Prostate gland (tissue), 2 donors: Measurements from ENCODE around the gene DAD1. TPM values are rescaled to one million over a fixed set of nuclear protein-coding genes. Genes with fewer than 3 reads are reported as not detected.
"Not testable (repeated sequence)": the region's sequence is repeated elsewhere in the genome, so short reads cannot be mapped to it uniquely, and the experiment has no call there.

Source experiments
- DNase-seq: peaks from one replicate; pipeline ENCODE4 v3.0.0-alpha.2; 2019; ENCODE audit warnings: low spot score
- H3K27ac ChIP-seq, 2 donors: fragments of 200-600 bp; sonication (generic); 2 replicates each; pipeline ENCODE4 v1.5.1; 2017 to 2019
- H3K27me3 ChIP-seq: fragments of 200-600 bp; sonication (generic); replicated peaks from 2 replicates; pipeline ENCODE4 v1.5.1; 2019; ENCODE audit not compliant: insufficient read depth
- H3K36me3 ChIP-seq, 2 donors: fragments of 200-600 bp; sonication (generic); 1 replicate in 1 of 2; 2 replicates in 1 of 2; pipeline versions ENCODE4 v1.5.1 to v1.8.1; 2017 to 2019
- H3K4me1 ChIP-seq: fragments of 200-600 bp; sonication (generic); replicated peaks from 2 replicates; pipeline ENCODE4 v1.5.1; 2019
- H3K4me3 ChIP-seq, 2 donors: fragments of 200-600 bp; sonication (generic); 2 replicates each; pipeline ENCODE4 v1.5.1; 2017 to 2019
- H3K9me3 ChIP-seq: fragments of 200-600 bp; sonication (generic); 2 replicates; pipeline ENCODE4 v1.5.1; 2017
- CTCF ChIP-seq, 4 experiments: fragments of 200-600 bp in 2 of 4; fragments of 450-650 bp in 2 of 4; sonication (generic) in 2 of 4; IDR thresholded peaks; 1 replicate in 3 of 4; 2 replicates in 1 of 4; pipeline ENCODE4 v1.5.1; 2016 to 2019; ENCODE audit warnings: antibody characterized with exemption in 4 of 4, mild to moderate bottlenecking in 2 of 4, moderate library complexity in 2 of 4
- POLR2A ChIP-seq: fragments of 450-650 bp; IDR thresholded peaks from one replicate; pipeline ENCODE4 v1.6.1; 2016; ENCODE audit warnings: antibody characterized with exemption, mild to moderate bottlenecking
- POLR2AphosphoS5 ChIP-seq: sonication (generic); formaldehyde crosslinking; IDR thresholded peaks from one replicate; pipeline ENCODE4 v1.6.1; 2017; ENCODE audit warnings: antibody characterized with exemption
- WGBS: methylation state at CpG from one replicate; pipeline ENCODE4 v1.1.5; 2018; 5-methylcytosine and 5-hydroxymethylcytosine counted together
- intact Hi-C: fragments of 100-400 bp; cut with DNase I; formaldehyde crosslinking; loops from one replicate; pipeline ENCODE4 v1.14.2; 2022
- total RNA-seq, 2 donors: library from RNA; depleted of rRNA; stranded (reverse); fragments of >200 nt; gene quantifications; one replicate each; pipeline ENCODE4 v1.1.0, GENCODE V29; 2016

DAD1 gene
- total RNA-seq, 2 donors from 2014 or later, result 231 to 289 TPM

GRCh38 chr14:22544406-22544805 is 44.6 kb downstream of the DAD1 start:
- intact Hi-C loops, result no loop called here
- H3K36me3 ChIP-seq, result no peaks in the 10 kb centered on the region
- 84% methylated on average over 2 of the region's 2 CpGs for WGBS
- no peaks in the 10 kb centered on the region for H3K9me3 ChIP-seq
- TF ChIP-seq CTCF (IDR thresholded peaks at IDR 0.05), result no peak
- no peak for TF ChIP-seq POLR2AphosphoS5
- TF ChIP-seq POLR2A, result no peak
- H3K4me1 ChIP-seq, result no peaks in the 10 kb centered on the region
- DNase-seq, result no peak
- no peak overlapping the region for H3K27ac ChIP-seq
- H3K27me3 ChIP-seq, result no peaks in the 10 kb centered on the region
- H3K4me3 ChIP-seq, result no peak overlapping the region

- intact Hi-C loops, H3K36me3 ChIP-seq, DNase-seq, H3K4me3 ChIP-seq, H3K27me3 ChIP-seq, H3K4me1 ChIP-seq, H3K27ac ChIP-seq, H3K9me3 ChIP-seq: not testable (repeated sequence)
- WGBS, result 96% methylated on average over 13 of the region's 13 CpGs
These were observed 45.3 kb downstream of the DAD1 start for GRCh38 chr14:22543570-22544357.

GRCh38 chr14:22542360-22542759 is 46.7 kb downstream of the DAD1 start:
- TF ChIP-seq POLR2AphosphoS5 (no peak), POLR2A (no peak), CTCF (IDR thresholded peaks at IDR 0.05) (no peak)
- DNase-seq, result no peak
- Histone ChIP-seq H3K36me3 (no peaks in the 10 kb centered on the region), H3K27me3 (no peaks in the 10 kb centered on the region), H3K9me3 (no peaks in the 10 kb centered on the region), H3K4me3 (no peak overlapping the region), H3K4me1 (no peaks in the 10 kb centered on the region), H3K27ac (no peak overlapping the region)
- intact Hi-C loops, result no loop called here
- WGBS, result 46% methylated on average over 2 of the region's 2 CpGs

- Histone ChIP-seq H3K27me3 (no peaks in the 10 kb centered on the region), H3K9me3 (no peaks in the 10 kb centered on the region), H3K27ac (no peak overlapping the region), H3K4me1 (no peaks in the 10 kb centered on the region), H3K36me3 (no peaks in the 10 kb centered on the region), H3K4me3 (no peak overlapping the region)
- intact Hi-C loops, result no loop called here
- DNase-seq, result no peak
- TF ChIP-seq POLR2A (no peak), CTCF (IDR thresholded peaks at IDR 0.05) (no peak), POLR2AphosphoS5 (no peak)
- WGBS, result 50% methylated on average over 5 of the region's 5 CpGs
These were observed 47.3 kb downstream of the DAD1 start for GRCh38 chr14:22541721-22542120.

- H3K27ac ChIP-seq, result no peak overlapping the region
- 71% methylated on average over 4 of the region's 4 CpGs for WGBS
- TF ChIP-seq CTCF (IDR thresholded peaks at IDR 0.05) (no peak), POLR2AphosphoS5 (no peak), POLR2A (no peak)
- no peak for DNase-seq
- no peaks in the 10 kb centered on the region for H3K4me1 ChIP-seq
- no peaks in the 10 kb centered on the region for H3K36me3 ChIP-seq
- H3K4me3 ChIP-seq, result no peak overlapping the region
- no peaks in the 10 kb centered on the region for H3K9me3 ChIP-seq
- H3K27me3 ChIP-seq, result no peaks in the 10 kb centered on the region
- intact Hi-C loops, result no loop called here
These were observed 48.1 kb downstream of the DAD1 start for GRCh38 chr14:22540811-22541360.
